22Rv1 (cell line): ENCODE data around the gene AHRR.

Source experiments
- ZFX ChIP-seq: fragments of 450-650 bp; IDR thresholded peaks from 2 replicates; pipeline ENCODE4 v1.6.1; 2017; ENCODE audit warnings: antibody characterized with exemption, borderline replicate concordance
- TF ChIP-seq, protein P1 (sequence below): fragments of 450-650 bp; IDR thresholded peaks from 2 replicates; pipeline ENCODE4 v1.5.1; 2017; ENCODE audit warnings: mild to moderate bottlenecking

DNA sequence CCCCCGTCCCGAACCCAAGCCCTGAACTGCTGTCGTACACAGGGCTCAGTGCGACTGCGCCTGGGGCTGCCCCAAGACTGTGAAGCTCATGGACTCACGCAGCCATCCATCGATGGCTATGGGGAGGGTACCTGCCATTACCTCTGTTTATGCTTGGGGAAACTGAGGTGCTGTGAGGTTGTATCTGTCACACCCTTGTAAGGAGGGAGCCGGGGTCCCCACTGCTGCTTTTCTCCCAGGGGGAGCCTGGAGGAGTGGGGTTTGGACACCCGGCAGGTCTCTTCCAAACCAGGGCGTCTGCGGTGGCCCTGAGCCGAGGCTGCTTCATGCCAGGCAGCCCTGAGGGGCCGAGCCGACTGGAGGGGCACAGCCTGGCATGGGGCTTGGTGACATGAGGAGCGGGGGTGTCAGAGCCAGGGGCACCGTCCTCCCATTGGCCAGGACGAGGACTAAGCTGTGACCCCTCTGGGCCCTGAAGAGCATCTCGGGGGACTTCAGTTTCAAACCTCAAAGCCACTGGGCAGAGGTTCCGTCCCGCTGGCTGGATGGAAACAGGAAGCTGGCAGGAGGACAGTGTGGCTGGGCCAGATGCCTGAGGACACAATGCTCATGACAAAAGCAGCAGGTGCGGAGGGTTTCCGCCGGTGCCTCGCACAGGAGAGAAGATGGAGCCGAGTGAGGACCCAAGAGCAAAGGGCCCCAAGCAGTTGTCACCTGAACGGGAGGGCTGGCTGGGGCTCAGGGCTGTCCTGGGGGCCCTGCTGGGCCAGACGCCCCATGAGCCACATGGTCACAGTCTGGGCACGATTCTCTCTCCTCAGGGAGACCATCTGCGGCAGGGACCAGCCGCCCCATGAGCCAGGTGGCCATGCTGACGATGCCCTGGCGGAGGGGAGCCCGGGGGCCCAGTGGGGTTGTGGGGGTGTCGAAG lies 67.0 kb downstream of the AHRR start:
- TF ChIP-seq, protein P1, sequence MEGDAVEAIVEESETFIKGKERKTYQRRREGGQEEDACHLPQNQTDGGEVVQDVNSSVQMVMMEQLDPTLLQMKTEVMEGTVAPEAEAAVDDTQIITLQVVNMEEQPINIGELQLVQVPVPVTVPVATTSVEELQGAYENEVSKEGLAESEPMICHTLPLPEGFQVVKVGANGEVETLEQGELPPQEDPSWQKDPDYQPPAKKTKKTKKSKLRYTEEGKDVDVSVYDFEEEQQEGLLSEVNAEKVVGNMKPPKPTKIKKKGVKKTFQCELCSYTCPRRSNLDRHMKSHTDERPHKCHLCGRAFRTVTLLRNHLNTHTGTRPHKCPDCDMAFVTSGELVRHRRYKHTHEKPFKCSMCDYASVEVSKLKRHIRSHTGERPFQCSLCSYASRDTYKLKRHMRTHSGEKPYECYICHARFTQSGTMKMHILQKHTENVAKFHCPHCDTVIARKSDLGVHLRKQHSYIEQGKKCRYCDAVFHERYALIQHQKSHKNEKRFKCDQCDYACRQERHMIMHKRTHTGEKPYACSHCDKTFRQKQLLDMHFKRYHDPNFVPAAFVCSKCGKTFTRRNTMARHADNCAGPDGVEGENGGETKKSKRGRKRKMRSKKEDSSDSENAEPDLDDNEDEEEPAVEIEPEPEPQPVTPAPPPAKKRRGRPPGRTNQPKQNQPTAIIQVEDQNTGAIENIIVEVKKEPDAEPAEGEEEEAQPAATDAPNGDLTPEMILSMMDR, result no peak
- no peak for TF ChIP-seq ZFX
